RKO (cell line): Measurements from ENCODE around the gene CEP135.
A peak's percentile ranks its signal among the peaks of the same experiment; 100 is the strongest.
"Not testable (repeated sequence)": the region's sequence is repeated elsewhere in the genome, so short reads cannot be mapped to it uniquely, and the experiment has no call there.

Experiments
- DNase-seq: peaks from one replicate; pipeline ENCODE4 v3.0.0-alpha.2; 2016; ENCODE audit warnings: low spot score

Gene CEP135

GRCh38 chr4:56028165-56028564 is 79.4 kb downstream of the CEP135 start:
- no peak for DNase-seq

- DNase-seq = no peak
Measured at GRCh38 chr4:56038487-56039162, 89.9 kb downstream of the CEP135 start.

- DNase-seq = no peak
Measured at GRCh38 chr4:56040842-56041241, 92.1 kb downstream of the CEP135 start.

- no peak for DNase-seq
Measured at GRCh38 chr4:56042225-56042624, 93.5 kb downstream of the CEP135 start.

GRCh38 chr4:56048383-56048701 is 99.6 kb downstream of the CEP135 start:
- DNase-seq = peak; percentile 44

- peak; percentile 80 for DNase-seq
Measured at GRCh38 chr4:56048702-56049431, 100.1 kb downstream of the CEP135 start.

GRCh38 chr4:56050625-56051024 is 101.9 kb downstream of the CEP135 start:
- DNase-seq = peak; percentile 8

GRCh38 chr4:56051029-56051709 is 102.4 kb downstream of the CEP135 start:
- no peak for DNase-seq

GRCh38 chr4:56051710-56052075 is 102.9 kb downstream of the CEP135 start:
- no peak for DNase-seq

GRCh38 chr4:56052481-56052880 is 103.7 kb downstream of the CEP135 start:
- DNase-seq = no peak

GRCh38 chr4:56052966-56053365 is 104.2 kb downstream of the CEP135 start:
- DNase-seq = no peak

GRCh38 chr4:56055027-56055977 is 106.6 kb downstream of the CEP135 start:
- DNase-seq = no peak

GRCh38 chr4:56055991-56056390 is 107.2 kb downstream of the CEP135 start:
- no peak for DNase-seq

GRCh38 chr4:56058555-56058954 is 109.8 kb downstream of the CEP135 start:
- DNase-seq = no peak

- DNase-seq = no peak
Measured at GRCh38 chr4:56060036-56060435, 111.3 kb downstream of the CEP135 start.

- DNase-seq = no peak
Measured at GRCh38 chr4:56062106-56062505, 113.4 kb downstream of the CEP135 start.

GRCh38 chr4:56062526-56063145 is 113.9 kb downstream of the CEP135 start:
- DNase-seq = no peak

- no peak for DNase-seq
Measured at GRCh38 chr4:56066493-56066892, 117.7 kb downstream of the CEP135 start.

- no peak for DNase-seq
Measured at GRCh38 chr4:56067826-56068225, 119.1 kb downstream of the CEP135 start.

- DNase-seq = not testable (repeated sequence)
Measured at GRCh38 chr4:56072730-56073129, 124.0 kb downstream of the CEP135 start.

- DNase-seq = no peak
Measured at GRCh38 chr4:56077676-56078075, 128.9 kb downstream of the CEP135 start.

GRCh38 chr4:56078866-56079265 is 130.1 kb downstream of the CEP135 start:
- DNase-seq = peak; percentile 28
